ENCODE results near the gene SULT1C4. TPM values are rescaled to one million over a fixed set of nuclear protein-coding genes. Genes with fewer than 3 reads are reported as not detected.

The SULT1C4 gene
- total RNA-seq, 1 experiment from 2014 or later, result 0.96 TPM

DNA sequence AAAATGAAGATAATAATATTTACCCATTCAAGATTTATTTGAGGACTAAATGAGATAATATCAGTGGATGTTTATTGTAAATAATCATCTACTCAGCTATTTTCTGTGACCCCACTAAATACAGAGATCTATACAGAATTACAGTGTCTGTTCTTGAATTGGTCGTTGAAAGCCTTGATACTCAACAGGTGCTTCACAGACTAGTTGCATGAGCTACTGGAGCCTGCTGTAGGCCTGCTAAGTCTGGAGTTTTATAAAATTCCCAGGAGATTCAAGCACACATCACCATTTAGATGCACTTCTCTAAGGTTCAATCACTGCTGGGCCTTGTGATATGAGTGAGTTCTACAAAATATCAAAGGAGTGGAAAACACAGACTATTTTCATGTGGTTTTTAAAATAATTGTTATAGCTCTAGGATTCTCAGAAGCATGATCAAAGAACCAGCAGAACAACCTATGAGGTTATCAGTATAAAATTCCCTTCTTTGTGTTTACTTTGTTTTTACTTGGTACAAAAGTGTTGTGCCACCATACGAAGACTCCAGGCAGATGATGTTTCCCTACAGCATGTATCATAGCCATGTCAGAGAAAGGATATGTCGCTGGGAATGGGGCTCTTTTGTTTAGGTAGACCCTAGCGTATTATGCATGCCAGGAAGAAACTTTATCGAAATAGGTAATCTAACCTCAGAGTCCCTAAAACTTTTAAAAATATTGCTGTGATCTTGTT is 7.1 kb downstream of the SULT1C4 start:
- H3K79me2 ChIP-seq (ENCODE audit: insufficient read depth, low read length), result no peaks in the 10 kb centered on the region
- H4K5ac ChIP-seq (ENCODE audit: insufficient read length, low read depth, low read length), result no peak overlapping the region
- no peak overlapping the region for H2AFZ ChIP-seq (ENCODE audit: low read length)
- no peak overlapping the region for H3K9ac ChIP-seq (ENCODE audit: extremely low read depth, insufficient read length, low read length)
- H2BK5ac ChIP-seq (ENCODE audit: insufficient read length, low read length), result no peak overlapping the region
- H4K91ac ChIP-seq (ENCODE audit: insufficient read length, low read depth, low read length), result no peak overlapping the region
- no peak overlapping the region for H3K18ac ChIP-seq (ENCODE audit: insufficient read length, low read depth, low read length)
- no CpG with 5 or more reads among the region's 5 CpGs for WGBS (ENCODE audit: extremely low coverage, insufficient read length, low lambda C conversion rate)
- DNase-seq, result no peak
- H3K56ac ChIP-seq (ENCODE audit: insufficient read length, low read depth, low read length), result no peak overlapping the region
- no peaks in the 10 kb centered on the region for H3K23me2 ChIP-seq (ENCODE audit: insufficient read length, low read depth, low read length, poor library complexity, severe bottlenecking)
- Mint-ChIP-seq H3K27ac (no peak overlapping the region), H3K9me3 (no peaks in the 10 kb centered on the region), H3K4me1 (peaks cover 22 to 25% of the 10 kb centered on the region in 2 experiments), H3K27me3 (ENCODE audit: low read depth) (no peaks in the 10 kb centered on the region), H3K4me3 (no peak overlapping the region), H3K36me3 (ENCODE audit: insufficient read depth in 1 of 3, low read depth in 3 of 3) (no peaks in the 10 kb centered on the region; a peak in 1 of 7 replicates)
- no peaks in the 10 kb centered on the region for H3K9me3 ChIP-seq (ENCODE audit: control insufficient read depth, low read depth, low read length)
- no peaks in the 10 kb centered on the region for H3K79me1 ChIP-seq (ENCODE audit: insufficient read depth, low read depth, low read length, poor library complexity, severe bottlenecking)
- no peak overlapping the region for H2BK15ac ChIP-seq (ENCODE audit: low read depth, low read length)
- H4K20me1 ChIP-seq (ENCODE audit: control insufficient read depth, insufficient read depth, insufficient read length), result no peaks in the 10 kb centered on the region
- no peak overlapping the region for H3K14ac ChIP-seq (ENCODE audit: insufficient read depth, low read length)
- peaks cover 4% of the 10 kb centered on the region for H3K4me1 ChIP-seq (ENCODE audit: insufficient read depth, low read length)
- no peak overlapping the region for H3T11ph ChIP-seq (ENCODE audit: low read length)
- no peak overlapping the region for H2AK5ac ChIP-seq (ENCODE audit: insufficient read length, low read length)
- no peak overlapping the region for H3K4me2 ChIP-seq (ENCODE audit: insufficient read depth, insufficient read length, low read length)
- H3K27ac ChIP-seq (ENCODE audit: insufficient read length, low read depth, low read length), result no peak overlapping the region
- no peak for TF ChIP-seq CTCF (conservative IDR thresholded peaks at IDR 0.05)
- no peak overlapping the region for H3K4ac ChIP-seq (ENCODE audit: low read depth, low read length)
- no peak overlapping the region for H4K8ac ChIP-seq (replicated peaks; ENCODE audit: insufficient read length, low read depth, low read length)
- H2BK12ac ChIP-seq (ENCODE audit: insufficient read length, low read depth, low read length), result no peak overlapping the region
- no peak overlapping the region for H3K23ac ChIP-seq (ENCODE audit: insufficient read length, low read depth, low read length)
- H2BK20ac ChIP-seq (ENCODE audit: low read depth, low read length, poor library complexity, severe bottlenecking), result no peak overlapping the region
- no peak overlapping the region for H2BK120ac ChIP-seq (ENCODE audit: low read depth, low read length, poor library complexity, severe bottlenecking)
- H3K27me3 ChIP-seq (ENCODE audit: insufficient read depth, low read length), result no peaks in the 10 kb centered on the region

Measured in H9 (cell line).